GM12875 (cell line): ENCODE measurements around the gene ERCC6L2.

ENCODE experiments used
- H3K4me3 ChIP-seq: one replicate; pipeline ENCODE4 v1.5.1; 2011; ENCODE audit warnings: low read depth, low read length, control low read depth
- TF ChIP-seq, protein P1 (sequence below): IDR thresholded peaks from 2 replicates; pipeline ENCODE4 v1.5.1; 2011; ENCODE audit warnings: low read depth, mild to moderate bottlenecking, control low read depth, inconsistent platforms, low read length, moderate library complexity, borderline replicate concordance; ENCODE audit not compliant: insufficient read depth

Gene ERCC6L2

DNA sequence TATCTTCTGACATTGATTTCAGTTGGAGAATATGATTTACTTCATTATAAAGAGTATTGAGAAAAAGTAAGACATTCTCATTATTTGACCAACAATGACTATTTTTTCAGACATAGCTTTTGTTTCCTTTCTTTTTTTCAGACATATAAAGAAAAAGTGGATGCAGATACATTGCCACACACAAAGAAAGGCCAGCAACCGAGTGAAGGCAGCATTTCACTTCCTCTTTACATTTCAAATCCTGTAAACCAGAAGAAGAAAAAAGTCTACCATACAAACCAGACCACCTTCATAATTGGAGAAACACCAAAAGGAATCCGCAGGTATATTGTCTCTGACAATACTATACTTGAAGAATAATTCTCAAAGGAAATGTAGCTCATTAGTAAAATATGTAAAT lies 128.9 kb downstream of the ERCC6L2 start:
- TF ChIP-seq, protein P1, sequence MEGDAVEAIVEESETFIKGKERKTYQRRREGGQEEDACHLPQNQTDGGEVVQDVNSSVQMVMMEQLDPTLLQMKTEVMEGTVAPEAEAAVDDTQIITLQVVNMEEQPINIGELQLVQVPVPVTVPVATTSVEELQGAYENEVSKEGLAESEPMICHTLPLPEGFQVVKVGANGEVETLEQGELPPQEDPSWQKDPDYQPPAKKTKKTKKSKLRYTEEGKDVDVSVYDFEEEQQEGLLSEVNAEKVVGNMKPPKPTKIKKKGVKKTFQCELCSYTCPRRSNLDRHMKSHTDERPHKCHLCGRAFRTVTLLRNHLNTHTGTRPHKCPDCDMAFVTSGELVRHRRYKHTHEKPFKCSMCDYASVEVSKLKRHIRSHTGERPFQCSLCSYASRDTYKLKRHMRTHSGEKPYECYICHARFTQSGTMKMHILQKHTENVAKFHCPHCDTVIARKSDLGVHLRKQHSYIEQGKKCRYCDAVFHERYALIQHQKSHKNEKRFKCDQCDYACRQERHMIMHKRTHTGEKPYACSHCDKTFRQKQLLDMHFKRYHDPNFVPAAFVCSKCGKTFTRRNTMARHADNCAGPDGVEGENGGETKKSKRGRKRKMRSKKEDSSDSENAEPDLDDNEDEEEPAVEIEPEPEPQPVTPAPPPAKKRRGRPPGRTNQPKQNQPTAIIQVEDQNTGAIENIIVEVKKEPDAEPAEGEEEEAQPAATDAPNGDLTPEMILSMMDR, result no peak
- no peak overlapping the region for H3K4me3 ChIP-seq

DNA sequence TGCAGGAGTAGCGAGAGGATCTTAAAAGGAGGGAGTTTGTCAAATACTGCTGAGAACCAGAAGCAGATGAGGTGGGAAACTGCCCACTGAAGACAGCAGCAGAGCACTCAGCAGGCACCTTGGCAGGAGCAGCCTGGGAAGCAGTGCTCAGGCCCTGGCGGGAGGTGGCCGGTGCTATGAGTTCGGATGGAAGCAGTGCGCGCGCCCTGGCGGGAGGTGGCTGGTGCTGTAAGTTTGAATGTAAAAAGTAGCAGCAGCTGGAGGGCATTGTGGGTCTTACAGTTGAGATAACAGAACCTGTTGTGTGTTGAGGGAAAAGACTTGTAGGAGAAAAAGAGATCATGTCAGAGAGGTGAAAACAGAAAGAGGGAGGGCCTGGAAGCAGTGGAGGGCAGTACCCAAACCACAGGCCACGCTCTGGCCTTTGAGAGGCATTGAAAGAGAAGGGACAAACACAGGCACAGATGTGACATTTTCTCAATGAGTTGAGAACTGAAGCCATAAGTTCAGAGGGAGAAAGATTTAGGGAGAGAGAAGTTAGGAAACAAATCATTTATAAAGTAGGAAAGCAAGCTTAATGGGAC lies 130.9 kb downstream of the ERCC6L2 start:
- TF ChIP-seq, protein P1, result no peak
- H3K4me3 ChIP-seq, result no peak overlapping the region

DNA sequence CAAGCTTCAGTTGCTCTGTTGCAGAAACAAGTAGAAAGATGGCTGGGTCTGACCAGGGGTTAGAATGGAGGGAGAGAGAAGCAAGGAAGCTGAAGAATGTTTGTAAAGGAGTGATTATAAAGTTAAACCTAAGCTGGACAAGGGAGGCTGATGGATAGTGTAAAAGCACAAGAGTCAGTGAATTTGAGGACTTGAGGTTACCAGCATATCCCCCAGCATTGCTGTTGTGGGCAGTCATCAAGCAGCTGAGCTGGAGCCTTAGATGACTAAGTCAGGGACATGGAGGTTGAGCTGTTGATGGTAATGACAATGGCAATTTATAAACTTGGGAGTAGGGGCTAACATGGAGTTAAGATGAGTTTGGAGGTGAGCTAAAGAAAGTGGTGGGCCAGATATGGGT lies 131.5 kb downstream of the ERCC6L2 start:
- TF ChIP-seq, protein P1, result no peak
- H3K4me3 ChIP-seq, result no peak overlapping the region

DNA sequence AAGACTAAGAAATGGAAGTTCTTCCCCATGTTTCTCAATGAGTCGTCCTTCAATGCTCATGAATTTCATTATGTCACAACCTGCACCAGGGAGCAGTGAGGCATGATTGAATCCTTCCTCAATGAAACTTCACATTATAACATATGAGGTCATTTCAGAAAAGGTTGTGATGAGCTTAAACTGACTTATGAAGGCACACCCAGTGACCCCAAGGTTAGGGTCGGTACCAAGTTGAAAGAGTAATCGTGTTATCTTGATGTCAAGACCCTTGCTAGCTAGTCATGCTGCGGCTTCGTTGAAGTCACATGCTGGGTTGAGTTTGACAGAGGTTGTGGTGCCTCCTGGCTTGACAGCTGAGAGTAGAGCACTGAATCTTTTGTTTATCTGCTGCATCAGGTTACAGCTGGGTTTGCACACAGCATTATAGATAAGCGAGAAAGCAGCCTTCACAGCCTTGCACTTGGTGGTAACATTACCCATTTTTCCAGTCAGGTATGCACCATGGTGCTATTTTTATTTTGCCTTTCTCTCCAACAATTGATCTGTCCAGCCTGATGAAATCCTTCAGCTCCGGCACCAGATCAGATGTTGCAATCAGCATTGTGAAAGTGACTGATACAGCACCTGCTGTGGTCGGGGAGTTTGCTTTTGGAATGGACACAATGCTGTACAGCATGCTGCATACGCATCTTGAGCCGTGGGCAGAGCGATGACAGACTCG lies 133.2 kb downstream of the ERCC6L2 start:
- no peak overlapping the region for H3K4me3 ChIP-seq
- TF ChIP-seq, protein P1, result no peak

- TF ChIP-seq, protein P1, result no peak
- H3K4me3 ChIP-seq, result no peak overlapping the region
Measured at GRCh38 chr9:96009223-96009602, 133.7 kb downstream of the ERCC6L2 start.

- TF ChIP-seq, protein P1, result no peak
- H3K4me3 ChIP-seq, result no peak overlapping the region
Measured at GRCh38 chr9:96009690-96010472, 134.4 kb downstream of the ERCC6L2 start.
